DMS114 treated with DMSO at 0.1 percent for 48 hours (cell line): Measurements from ENCODE around the gene TRPM2.
"Not testable (repeated sequence)": the region's sequence is repeated elsewhere in the genome, so short reads cannot be mapped to it uniquely, and the experiment has no call there.

Experiments used
- DNase-seq: peaks from one replicate; lab custom pipeline; 2025; ENCODE audit not compliant: unreplicated experiment; lab: John Stamatoyannopoulos, UW

TRPM2 gene

GRCh38 chr21:44351535-44352252, 1.7 kb upstream of the TRPM2 start:
- no peak for DNase-seq

GRCh38 chr21:44352253-44352860, 1.1 kb upstream of the TRPM2 start:
- no peak for DNase-seq

GRCh38 chr21:44354001-44354405, 582 bp downstream of the TRPM2 start:
- DNase-seq, result no peak

- DNase-seq, result no peak
These were observed 1.7 kb downstream of the TRPM2 start for GRCh38 chr21:44354775-44355771.

GRCh38 chr21:44356160-44356559, 2.7 kb downstream of the TRPM2 start:
- no peak for DNase-seq

- no peak for DNase-seq
These were observed 3.2 kb downstream of the TRPM2 start for GRCh38 chr21:44356636-44357035.

- DNase-seq, result no peak
These were observed 3.8 kb downstream of the TRPM2 start for GRCh38 chr21:44357064-44357837.

GRCh38 chr21:44359396-44359795, 6.0 kb downstream of the TRPM2 start:
- no peak for DNase-seq

GRCh38 chr21:44360159-44360558, 6.7 kb downstream of the TRPM2 start:
- DNase-seq, result no peak

- DNase-seq, result not testable (repeated sequence)
These were observed 8.5 kb downstream of the TRPM2 start for GRCh38 chr21:44361903-44362302.

GRCh38 chr21:44363278-44363677, 9.9 kb downstream of the TRPM2 start:
- no peak for DNase-seq

GRCh38 chr21:44364151-44365053, 11.0 kb downstream of the TRPM2 start:
- DNase-seq, result no peak

GRCh38 chr21:44365251-44365966, 12.0 kb downstream of the TRPM2 start:
- no peak for DNase-seq

- no peak for DNase-seq
These were observed 12.7 kb downstream of the TRPM2 start for GRCh38 chr21:44365967-44366585.

GRCh38 chr21:44366586-44367211, 13.3 kb downstream of the TRPM2 start:
- DNase-seq, result no peak

- DNase-seq, result no peak
These were observed 15.5 kb downstream of the TRPM2 start for GRCh38 chr21:44368711-44369446.

GRCh38 chr21:44370027-44370735, 16.8 kb downstream of the TRPM2 start:
- no peak for DNase-seq
